GM19372 (cell line): Measurements from ENCODE around the gene NXT1.
"Not testable (repeated sequence)": the region's sequence is repeated elsewhere in the genome, so short reads cannot be mapped to it uniquely, and the experiment has no call there.

Source experiments
- ATAC-seq: cut with Tn5 transposase; IDR thresholded peaks from one replicate; pipeline ENCODE4 v1.9.1; 2021; ENCODE audit warnings: mild to moderate bottlenecking, low read depth, moderate library complexity; ENCODE audit not compliant: unreplicated experiment

Gene NXT1

DNA sequence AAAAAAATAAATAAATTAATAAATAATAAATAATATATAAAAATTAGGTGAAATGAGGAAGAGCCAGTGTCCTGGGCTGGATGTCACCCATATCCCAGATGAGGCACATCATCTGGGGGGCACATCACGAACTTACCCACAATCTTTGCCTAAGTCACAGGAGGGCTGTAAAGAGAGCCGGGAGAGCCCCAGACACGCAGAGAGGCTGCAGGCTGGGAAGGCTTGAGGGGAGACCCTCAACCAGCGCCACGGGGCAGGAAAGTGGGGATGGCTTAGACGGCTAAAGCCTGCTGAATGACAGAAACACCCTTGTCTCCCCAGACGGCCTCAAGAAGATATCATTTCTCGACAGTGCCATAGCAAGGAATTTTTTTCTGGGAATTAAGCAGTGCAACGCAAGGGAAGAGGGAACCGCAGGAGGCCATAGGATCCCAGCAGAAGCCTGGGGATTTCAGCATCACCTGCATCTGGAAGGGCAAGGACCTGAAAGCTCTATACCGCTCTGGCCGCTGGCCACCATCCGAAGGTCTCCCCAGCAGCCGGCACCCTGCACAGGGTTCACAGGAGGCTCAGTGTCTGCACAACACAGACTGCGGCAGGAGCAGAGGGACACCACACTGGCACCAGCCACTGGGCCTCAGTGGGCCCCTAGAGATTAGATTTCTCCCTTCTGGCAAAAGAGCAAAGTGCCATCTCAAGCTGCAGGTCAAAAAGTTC is 22.8 kb upstream of the NXT1 start:
- ATAC-seq = no peak

DNA sequence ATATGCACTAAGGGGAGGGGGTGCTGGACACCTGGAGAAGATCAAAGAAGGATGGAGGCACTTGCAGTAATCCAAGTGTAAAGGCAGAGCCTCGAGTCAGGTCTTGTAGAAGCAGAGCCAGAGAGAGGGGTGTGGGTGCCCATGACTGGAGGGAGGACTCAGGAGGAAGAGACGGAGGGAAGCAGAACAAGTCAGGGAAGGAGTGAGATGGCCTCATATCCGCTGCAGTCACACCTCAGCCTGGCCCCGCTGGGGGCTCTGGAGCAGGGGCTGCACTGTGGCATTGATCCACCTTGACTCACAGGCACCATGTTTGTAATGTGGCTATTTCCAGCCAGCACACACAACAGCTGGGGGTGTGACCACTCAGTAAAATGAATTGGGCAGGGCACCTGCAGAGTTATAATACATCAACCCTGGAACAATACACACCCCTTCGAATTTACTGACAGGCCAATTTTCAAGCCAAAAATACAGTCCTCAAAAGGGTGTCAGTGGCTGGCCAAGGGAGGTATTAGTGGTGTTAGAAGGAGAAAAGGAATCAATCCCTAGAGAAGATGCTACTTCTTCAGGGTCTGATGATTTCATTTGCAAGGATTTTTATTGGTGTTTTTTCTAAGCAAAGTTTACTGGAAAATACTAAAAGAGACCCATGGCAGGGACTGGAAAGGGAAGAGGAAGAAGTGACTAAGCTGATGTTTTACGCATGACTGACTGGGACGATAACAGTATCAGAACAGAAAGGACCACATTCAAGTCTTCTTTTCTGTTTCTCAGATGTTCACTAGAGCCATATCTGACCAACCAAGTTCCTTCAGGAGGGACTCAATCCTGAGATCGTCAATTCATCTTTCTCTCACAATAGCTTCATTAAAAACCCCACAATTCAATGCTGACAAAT is 18.9 kb upstream of the NXT1 start:
- no peak for ATAC-seq

DNA sequence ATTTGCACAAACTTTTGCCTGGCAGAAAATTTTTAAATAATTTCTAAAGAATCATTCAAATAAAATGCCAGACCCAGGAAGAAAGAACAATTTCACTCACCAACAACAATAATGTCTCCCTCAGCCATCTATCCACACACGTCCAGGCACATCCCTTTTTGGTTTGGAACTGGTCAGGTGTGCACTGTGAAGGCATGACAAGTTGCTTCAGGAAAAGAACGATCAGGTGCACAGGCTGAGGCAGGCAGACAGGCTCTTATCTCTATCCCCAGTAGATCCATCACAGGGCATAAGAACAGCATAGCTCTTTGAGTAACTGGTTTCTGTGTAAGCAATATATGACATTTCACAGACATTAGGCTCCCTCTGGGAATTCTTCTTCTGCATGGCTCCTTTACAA is 18.1 kb upstream of the NXT1 start:
- ATAC-seq = no peak

- ATAC-seq = no peak
Observed at GRCh38 chr20:23334111-23334510, 16.5 kb upstream of the NXT1 start.

GRCh38 chr20:23335521-23335920 is 15.1 kb upstream of the NXT1 start:
- no peak for ATAC-seq

DNA sequence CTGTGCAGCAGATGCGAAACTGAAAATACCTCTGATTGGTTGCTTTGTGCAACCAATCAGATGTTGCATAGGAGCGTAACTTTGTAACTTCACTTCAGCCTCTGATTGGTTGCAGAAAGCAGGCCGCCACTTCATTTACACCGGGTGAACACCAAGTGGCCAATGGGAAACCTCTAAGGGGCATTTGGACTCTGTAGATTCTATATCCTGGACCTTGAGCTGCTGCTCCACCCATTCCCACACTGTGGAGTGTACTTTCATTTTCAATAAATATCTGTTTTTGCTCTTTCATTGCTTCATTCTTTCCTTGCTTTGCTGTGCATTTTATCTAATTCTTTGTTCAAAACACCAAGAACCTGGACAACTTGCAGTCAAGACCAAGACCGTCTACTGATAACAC is 14.1 kb upstream of the NXT1 start:
- no peak for ATAC-seq

GRCh38 chr20:23337312-23337711 is 13.3 kb upstream of the NXT1 start:
- no peak for ATAC-seq

GRCh38 chr20:23339986-23340385 is 10.6 kb upstream of the NXT1 start:
- no peak for ATAC-seq

GRCh38 chr20:23340524-23340923 is 10.1 kb upstream of the NXT1 start:
- ATAC-seq = peak; percentile 79

GRCh38 chr20:23341073-23341472 is 9.5 kb upstream of the NXT1 start:
- ATAC-seq = no peak

- ATAC-seq = no peak
Observed at GRCh38 chr20:23343590-23343989, 7.0 kb upstream of the NXT1 start.

DNA sequence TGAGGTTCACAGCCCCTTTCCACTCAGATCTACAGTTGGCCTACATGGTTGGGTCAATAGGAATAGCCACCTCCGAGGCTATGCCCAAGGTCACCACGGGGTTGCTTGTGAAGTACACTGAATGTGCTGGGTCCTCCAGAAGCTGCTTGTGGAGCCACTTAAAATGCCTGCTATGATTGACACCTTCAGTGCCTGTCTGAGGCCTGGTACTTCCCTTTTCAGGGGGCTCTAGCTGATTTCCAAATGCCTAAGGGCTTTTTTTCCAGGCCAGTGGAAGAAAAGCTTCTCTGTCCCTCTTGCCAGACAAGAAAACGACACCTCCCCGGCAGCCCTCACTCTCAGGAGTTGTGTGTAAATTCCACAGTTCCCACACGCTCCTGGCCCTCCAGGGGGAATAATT is 6.3 kb upstream of the NXT1 start:
- no peak for ATAC-seq

DNA sequence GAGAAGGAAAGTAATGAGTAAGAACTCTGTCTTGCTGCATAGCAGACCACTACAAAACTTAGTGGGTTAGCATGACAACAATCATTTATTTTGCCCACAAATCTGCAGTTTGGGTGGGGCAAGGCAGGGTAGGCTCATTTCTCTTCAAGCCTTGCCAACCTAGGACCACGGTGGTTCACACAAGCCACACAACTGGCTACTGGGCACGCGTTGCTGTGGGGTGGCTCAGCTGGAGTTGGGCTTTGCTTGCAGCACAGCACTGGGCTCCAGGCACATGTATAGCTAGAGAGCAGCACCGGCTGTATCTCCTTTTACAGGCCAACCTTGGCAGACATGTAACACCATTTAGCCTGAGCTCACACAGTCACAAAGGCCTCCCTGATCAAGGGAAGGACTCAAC is 4.6 kb upstream of the NXT1 start:
- no peak for ATAC-seq

DNA sequence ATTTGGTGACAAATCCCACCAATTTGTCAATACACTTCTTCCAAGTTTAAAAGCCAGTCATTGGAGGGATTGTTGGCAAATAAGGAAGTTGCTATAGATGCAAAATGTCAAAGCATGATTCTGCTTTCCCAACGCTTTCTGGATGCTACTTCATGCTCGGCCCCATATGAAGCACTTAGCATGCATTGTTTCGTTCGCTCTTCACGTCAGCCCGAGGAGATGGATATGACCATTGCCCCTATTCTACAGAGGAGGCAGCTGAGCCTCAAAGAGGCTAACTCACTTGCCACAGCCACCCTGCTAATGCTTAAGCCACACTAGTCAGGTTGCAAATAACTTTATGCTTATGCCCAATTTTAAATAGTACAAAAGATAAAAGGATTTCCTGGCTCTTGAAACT is 2.8 kb upstream of the NXT1 start:
- no peak for ATAC-seq

GRCh38 chr20:23348510-23348909 is 2.1 kb upstream of the NXT1 start:
- ATAC-seq = not testable (repeated sequence)

GRCh38 chr20:23349338-23350195 is 1.0 kb upstream of the NXT1 start:
- ATAC-seq = peak; percentile 41

GRCh38 chr20:23350904-23351838 is 580 bp downstream of the NXT1 start:
- peak; percentile 23 for ATAC-seq

DNA sequence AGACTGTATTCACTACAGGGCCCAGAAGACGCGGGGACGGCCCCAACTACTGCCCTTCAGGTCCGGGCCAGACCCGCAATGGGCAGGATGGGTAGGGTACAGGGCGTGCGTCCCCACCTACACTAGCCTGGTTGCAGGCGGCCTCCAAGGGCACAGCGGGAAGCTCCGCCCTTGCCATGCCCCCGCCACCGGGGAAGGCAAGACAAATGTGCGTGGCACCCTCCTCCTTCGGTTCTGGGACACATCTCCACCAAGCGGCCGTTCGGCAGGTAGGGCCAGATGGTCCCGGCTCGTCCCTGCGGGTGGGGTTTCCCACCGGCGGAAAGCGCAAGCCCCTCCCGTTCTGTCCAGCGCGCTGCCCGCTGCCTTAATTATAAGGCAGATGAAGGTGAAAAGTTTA is 5.6 kb downstream of the NXT1 start:
- ATAC-seq = no peak

- ATAC-seq = peak; percentile 54
Observed at GRCh38 chr20:23357767-23358562, 7.4 kb downstream of the NXT1 start.
